Spleen (tissue), 7 donors: Measurements from ENCODE around the gene FBXW5.

Experiments
- POLR2A ChIP-seq, 3 donors: fragments of 450-650 bp; IDR thresholded peaks; one replicate each; pipeline ENCODE4 v1.5.1; 2017; ENCODE audit warnings: antibody characterized with exemption in 3 of 3, mild to moderate bottlenecking in 1 of 3
- TF ChIP-seq, protein P1 (sequence below), 11 experiments: fragments of 200-600 bp in 7 of 11; fragments of 450-650 bp in 4 of 11; sonication (generic) in 4 of 11; IDR thresholded peaks in 8 of 11; conservative IDR thresholded peaks in 3 of 11; 1 replicate in 7 of 11; 2 replicates in 4 of 11; pipeline versions ENCODE4 v1.4.0 to v1.8.0; 2016 to 2021; ENCODE audit warnings: antibody characterized with exemption in 11 of 11, inconsistent platforms in 4 of 11, mild to moderate bottlenecking in 1 of 11
- donor health status: DM: no; HTN: no; CAD: no; lungs with moderate emphysema.
- donor health status: DM: no; HTN: no; CAD: no.
- donor health status: DM: no; HTN: no; CAD: no.

- TF ChIP-seq, protein P1, sequence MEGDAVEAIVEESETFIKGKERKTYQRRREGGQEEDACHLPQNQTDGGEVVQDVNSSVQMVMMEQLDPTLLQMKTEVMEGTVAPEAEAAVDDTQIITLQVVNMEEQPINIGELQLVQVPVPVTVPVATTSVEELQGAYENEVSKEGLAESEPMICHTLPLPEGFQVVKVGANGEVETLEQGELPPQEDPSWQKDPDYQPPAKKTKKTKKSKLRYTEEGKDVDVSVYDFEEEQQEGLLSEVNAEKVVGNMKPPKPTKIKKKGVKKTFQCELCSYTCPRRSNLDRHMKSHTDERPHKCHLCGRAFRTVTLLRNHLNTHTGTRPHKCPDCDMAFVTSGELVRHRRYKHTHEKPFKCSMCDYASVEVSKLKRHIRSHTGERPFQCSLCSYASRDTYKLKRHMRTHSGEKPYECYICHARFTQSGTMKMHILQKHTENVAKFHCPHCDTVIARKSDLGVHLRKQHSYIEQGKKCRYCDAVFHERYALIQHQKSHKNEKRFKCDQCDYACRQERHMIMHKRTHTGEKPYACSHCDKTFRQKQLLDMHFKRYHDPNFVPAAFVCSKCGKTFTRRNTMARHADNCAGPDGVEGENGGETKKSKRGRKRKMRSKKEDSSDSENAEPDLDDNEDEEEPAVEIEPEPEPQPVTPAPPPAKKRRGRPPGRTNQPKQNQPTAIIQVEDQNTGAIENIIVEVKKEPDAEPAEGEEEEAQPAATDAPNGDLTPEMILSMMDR (IDR thresholded peaks at IDR 0.05 in 8 of 11, conservative IDR thresholded peaks at IDR 0.05 in 3 of 11), result no peak
- TF ChIP-seq POLR2A (IDR thresholded peaks at IDR 0.05), result no peak
These were observed 17.8 kb downstream of the FBXW5 start for GRCh38 chr9:136926749-136927148.
